ENCODE measurements around the gene E2F2. TPM values are rescaled to one million over a fixed set of nuclear protein-coding genes. Genes with fewer than 3 reads are reported as not detected.

E2F2 gene
- polyA plus RNA-seq, 1 experiment, result 0.11 TPM

GRCh38 chr1:23576338-23577055, 45.5 kb upstream of the E2F2 start:
- POLR2A ChIA-PET, result interaction anchor here (0.6 to 1.7 kb wide), 6 partner anchors 8 to 37 kb away, joined by 3 to 9 read pairs (median 4); partner anchors contain the start of gene ID3
- no peak overlapping the region for H3K4me3 ChIP-seq (ENCODE audit: low read depth, low read length)
- DNase-seq (ENCODE audit: low read depth), result no peak
- H3K36me3 ChIP-seq (ENCODE audit: control insufficient read depth, insufficient read depth, low read length), result no peaks in the 10 kb centered on the region
- H3K27me3 ChIP-seq (ENCODE audit: control insufficient read depth, insufficient read depth, low read length), result no peaks in the 10 kb centered on the region
- CTCF ChIA-PET, result interaction anchor here (0.7 to 2.2 kb wide), 12 partner anchors 10 to 62 kb away, joined by 3 to 10 read pairs (median 4); partner anchors contain the start of gene ID3
- TF ChIP-seq CTCF (IDR thresholded peaks at IDR 0.05; ENCODE audit: insufficient read depth, low read depth, low read length), result no peak

GRCh38 chr1:23575226-23575810, 44.3 kb upstream of the E2F2 start:
- Histone ChIP-seq H3K36me3 (ENCODE audit: control insufficient read depth, insufficient read depth, low read length) (no peaks in the 10 kb centered on the region), H3K4me3 (ENCODE audit: low read depth, low read length) (no peak overlapping the region), H3K27me3 (ENCODE audit: control insufficient read depth, insufficient read depth, low read length) (no peaks in the 10 kb centered on the region)
- no peak for DNase-seq (ENCODE audit: low read depth)
- TF ChIP-seq CTCF (IDR thresholded peaks at IDR 0.05; ENCODE audit: insufficient read depth, low read depth, low read length), result no peak
- ChIA-PET POLR2A (no interaction called here), CTCF (interaction anchor here (0.8 to 2.1 kb wide), 6 partner anchors 12 to 62 kb away, joined by 3 to 6 read pairs (median 5); no protein-coding TSS in a partner anchor)

- TF ChIP-seq CTCF (IDR thresholded peaks at IDR 0.05; ENCODE audit: insufficient read depth, low read depth, low read length), result no peak
- no peak for DNase-seq (ENCODE audit: low read depth)
- ChIA-PET CTCF (interaction anchor here (1.7 to 1.9 kb wide), 3 partner anchors 13 to 63 kb away, joined by 5 to 6 read pairs (median 5); no protein-coding TSS in a partner anchor), POLR2A (no interaction called here)
- H3K4me3 ChIP-seq (ENCODE audit: low read depth, low read length), result no peak overlapping the region
- H3K27me3 ChIP-seq (ENCODE audit: control insufficient read depth, insufficient read depth, low read length), result no peaks in the 10 kb centered on the region
- H3K36me3 ChIP-seq (ENCODE audit: control insufficient read depth, insufficient read depth, low read length), result no peaks in the 10 kb centered on the region
Observed at GRCh38 chr1:23574265-23574754, 43.3 kb upstream of the E2F2 start.

GRCh38 chr1:23573574-23574182, 42.6 kb upstream of the E2F2 start:
- ChIA-PET POLR2A (no interaction called here), CTCF (interaction anchor here (1.7 to 1.9 kb wide), 2 partner anchors 14 to 61 kb away, joined by 5 read pairs; no protein-coding TSS in a partner anchor)
- no peaks in the 10 kb centered on the region for H3K27me3 ChIP-seq (ENCODE audit: control insufficient read depth, insufficient read depth, low read length)
- no peak for TF ChIP-seq CTCF (IDR thresholded peaks at IDR 0.05; ENCODE audit: insufficient read depth, low read depth, low read length)
- no peaks in the 10 kb centered on the region for H3K36me3 ChIP-seq (ENCODE audit: control insufficient read depth, insufficient read depth, low read length)
- no peak overlapping the region for H3K4me3 ChIP-seq (ENCODE audit: low read depth, low read length)
- no peak for DNase-seq (ENCODE audit: low read depth)

- H3K27me3 ChIP-seq (ENCODE audit: control insufficient read depth, insufficient read depth, low read length), result no peaks in the 10 kb centered on the region
- no peak for TF ChIP-seq CTCF (IDR thresholded peaks at IDR 0.05; ENCODE audit: insufficient read depth, low read depth, low read length)
- DNase-seq (ENCODE audit: low read depth), result no peak
- ChIA-PET CTCF (interaction anchor here (0.7 to 1.1 kb wide), 2 partner anchors 49 to 60 kb away, joined by 3 to 10 read pairs; no protein-coding TSS in a partner anchor), POLR2A (no interaction called here)
- no peaks in the 10 kb centered on the region for H3K36me3 ChIP-seq (ENCODE audit: control insufficient read depth, insufficient read depth, low read length)
- H3K4me3 ChIP-seq (ENCODE audit: low read depth, low read length), result no peak overlapping the region
Observed at GRCh38 chr1:23571465-23571864, 40.4 kb upstream of the E2F2 start.
